IMR-90 (cell line): Measurements from ENCODE around the gene FAM163A.

ENCODE experiments used
- BHLHE40 ChIP-seq: fragments of 150-350 bp; IDR thresholded peaks from 2 replicates; pipeline ENCODE4 v1.6.1; 2016; ENCODE audit warnings: mild to moderate bottlenecking, low read depth, low read length
- MXI1 ChIP-seq: IDR thresholded peaks from 2 replicates; pipeline ENCODE4 v1.6.1; 2012; ENCODE audit warnings: low read depth, mild to moderate bottlenecking, low read length, moderate library complexity, borderline replicate concordance
- POLR2A ChIP-seq: IDR thresholded peaks from 2 replicates; pipeline ENCODE4 v1.6.1; 2012; ENCODE audit warnings: mild to moderate bottlenecking, low read depth, low read length
- TF ChIP-seq, protein P1 (sequence below): conservative IDR thresholded peaks from 2 replicates; pipeline ENCODE4 v1.5.1; 2012; ENCODE audit warnings: mild to moderate bottlenecking, low read depth, low read length, improper control_type of control experiment

DNA sequence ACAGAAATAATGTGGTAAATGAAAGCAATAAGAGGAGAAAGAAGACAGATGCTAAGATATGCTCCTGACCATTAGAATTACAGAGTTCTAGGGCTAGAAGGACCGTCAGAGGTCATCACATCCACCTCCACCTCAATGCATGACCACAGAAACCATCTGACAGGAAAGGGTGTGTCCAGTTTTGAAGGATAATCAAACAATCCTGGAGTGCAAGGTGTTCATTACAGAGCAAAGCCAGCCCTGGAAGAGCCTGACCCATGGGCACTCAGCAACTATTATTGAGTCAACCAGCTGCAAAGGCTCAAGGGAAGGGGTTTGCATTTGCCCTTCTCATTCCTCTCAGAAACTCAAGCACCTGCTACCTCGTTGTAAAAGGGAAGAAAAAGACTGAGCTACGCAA, 88.1 kb downstream of the FAM163A start:
- TF ChIP-seq, protein P1, sequence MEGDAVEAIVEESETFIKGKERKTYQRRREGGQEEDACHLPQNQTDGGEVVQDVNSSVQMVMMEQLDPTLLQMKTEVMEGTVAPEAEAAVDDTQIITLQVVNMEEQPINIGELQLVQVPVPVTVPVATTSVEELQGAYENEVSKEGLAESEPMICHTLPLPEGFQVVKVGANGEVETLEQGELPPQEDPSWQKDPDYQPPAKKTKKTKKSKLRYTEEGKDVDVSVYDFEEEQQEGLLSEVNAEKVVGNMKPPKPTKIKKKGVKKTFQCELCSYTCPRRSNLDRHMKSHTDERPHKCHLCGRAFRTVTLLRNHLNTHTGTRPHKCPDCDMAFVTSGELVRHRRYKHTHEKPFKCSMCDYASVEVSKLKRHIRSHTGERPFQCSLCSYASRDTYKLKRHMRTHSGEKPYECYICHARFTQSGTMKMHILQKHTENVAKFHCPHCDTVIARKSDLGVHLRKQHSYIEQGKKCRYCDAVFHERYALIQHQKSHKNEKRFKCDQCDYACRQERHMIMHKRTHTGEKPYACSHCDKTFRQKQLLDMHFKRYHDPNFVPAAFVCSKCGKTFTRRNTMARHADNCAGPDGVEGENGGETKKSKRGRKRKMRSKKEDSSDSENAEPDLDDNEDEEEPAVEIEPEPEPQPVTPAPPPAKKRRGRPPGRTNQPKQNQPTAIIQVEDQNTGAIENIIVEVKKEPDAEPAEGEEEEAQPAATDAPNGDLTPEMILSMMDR, result no peak
- TF ChIP-seq BHLHE40 (no peak), POLR2A (no peak), MXI1 (no peak)
